ENCODE data around the gene TSPAN32.
"Not testable (repeated sequence)": the region's sequence is repeated elsewhere in the genome, so short reads cannot be mapped to it uniquely, and the experiment has no call there.

Gene TSPAN32

DNA sequence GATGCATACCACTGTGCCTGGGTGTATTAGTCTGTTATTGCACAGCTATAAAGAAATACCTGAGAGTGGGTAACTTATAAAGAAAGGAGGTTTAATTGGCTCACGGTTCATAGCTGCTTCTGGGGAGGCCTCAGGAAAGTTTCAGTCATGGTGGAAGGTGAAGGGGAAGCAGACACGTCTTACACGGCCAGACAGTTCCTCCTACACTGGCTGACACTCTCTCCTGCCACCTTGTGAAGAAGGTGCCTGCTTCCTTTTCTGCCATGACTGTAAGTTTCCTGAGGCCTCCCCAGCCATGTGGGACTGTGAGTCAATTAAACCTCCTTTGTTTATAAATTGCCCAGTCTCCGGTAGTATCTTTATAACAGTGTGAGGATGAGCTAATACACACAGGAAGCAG lies 41.7 kb downstream of the TSPAN32 start:
- DNase-seq: no peak

DNA sequence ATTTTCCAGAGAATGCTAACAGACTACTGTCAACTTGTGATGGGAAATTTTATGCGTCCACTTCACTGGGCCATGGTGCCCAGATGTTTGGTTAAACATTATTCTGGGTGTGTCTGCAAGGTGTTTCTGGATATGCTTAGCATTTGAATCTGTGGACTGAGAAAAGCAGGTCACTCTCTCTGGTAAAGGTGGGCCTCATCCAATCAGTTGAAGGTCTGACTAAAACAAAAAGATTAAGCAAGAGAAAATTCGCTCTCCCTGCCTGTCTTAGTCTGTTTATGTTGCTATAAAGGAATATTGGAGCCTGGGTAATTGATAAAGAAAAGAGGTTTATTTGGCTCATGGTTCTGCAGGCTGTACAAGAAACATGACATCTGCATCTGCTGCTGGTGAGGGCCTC lies 43.2 kb downstream of the TSPAN32 start:
- DNase-seq: no peak

DNA sequence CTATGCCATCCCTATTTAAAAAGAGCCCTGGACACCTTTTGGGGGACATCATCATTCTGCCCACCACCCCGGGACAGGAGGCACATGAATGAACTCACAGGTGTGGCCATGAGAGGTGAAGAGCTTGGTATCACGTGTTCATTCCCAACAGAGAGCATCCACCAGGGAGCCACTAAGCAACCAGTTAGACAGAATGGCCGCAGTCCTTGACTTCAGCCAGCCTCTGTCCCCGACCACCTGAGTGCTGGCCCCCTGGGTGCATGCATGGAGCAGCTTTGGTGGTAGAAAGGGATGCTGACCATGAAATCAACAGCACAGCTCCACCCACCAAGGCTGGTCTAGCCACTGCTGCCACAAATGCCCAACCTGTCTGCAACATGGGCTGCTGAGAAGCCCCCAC lies 44.2 kb downstream of the TSPAN32 start:
- no peak for DNase-seq

DNA sequence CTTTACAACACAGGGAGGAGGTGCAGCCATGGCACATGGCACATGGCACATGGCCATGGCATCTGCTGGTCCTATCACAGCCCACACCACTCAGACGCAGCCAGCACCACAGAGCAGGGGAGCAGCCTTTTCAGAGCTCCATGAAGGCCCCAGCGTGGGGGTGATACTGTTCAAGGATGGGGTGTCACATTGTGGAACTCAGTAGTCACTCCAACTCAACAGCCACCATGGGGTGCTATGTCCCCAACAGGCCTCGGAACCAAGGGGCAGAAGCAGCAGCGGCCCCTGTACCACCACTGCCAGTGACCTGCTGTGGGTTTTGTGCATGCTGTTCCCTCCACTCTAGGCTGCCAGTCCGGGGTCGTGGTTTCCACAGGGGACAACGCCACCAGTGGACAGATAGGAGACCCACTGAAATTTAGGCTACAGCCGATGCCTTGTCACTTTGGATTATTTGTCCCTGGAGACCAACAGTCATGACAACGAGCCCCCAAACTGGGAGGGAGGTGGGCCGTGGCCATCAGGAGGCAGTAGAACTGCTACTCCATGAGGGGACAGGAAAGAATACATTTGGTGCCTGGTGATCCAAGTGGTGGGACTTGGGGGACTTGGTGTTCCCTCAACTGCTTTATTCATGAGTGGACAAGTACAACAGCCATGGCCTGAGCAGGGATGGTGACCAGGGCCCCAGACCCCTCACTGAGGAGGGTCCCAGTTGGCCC lies 44.9 kb downstream of the TSPAN32 start:
- no peak for DNase-seq

DNA sequence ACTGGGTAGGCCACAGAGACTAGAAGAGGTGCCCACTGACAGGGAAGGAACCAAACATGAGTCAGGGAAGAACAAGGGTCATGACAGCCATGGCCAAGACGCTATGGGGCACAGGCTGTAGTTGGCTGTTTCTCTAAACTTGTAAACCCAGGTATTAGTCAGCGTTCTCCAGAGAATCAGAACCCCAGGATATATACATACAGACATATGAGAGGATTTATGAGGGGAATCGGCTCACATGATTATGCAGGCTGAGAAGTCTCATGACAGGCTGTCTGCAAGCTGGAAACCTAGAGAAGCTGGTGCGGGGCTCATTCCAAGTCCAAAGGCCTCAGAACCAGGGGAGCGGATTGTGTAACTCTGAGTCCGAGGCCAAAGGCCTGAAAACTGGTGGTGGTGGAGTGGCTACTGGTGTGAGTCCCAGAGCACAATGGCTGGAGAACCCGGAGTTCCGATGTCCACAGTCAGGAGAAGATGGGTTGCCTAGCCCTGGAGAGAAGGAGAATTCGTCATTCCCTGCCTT lies 45.6 kb downstream of the TSPAN32 start:
- no peak for DNase-seq

DNA sequence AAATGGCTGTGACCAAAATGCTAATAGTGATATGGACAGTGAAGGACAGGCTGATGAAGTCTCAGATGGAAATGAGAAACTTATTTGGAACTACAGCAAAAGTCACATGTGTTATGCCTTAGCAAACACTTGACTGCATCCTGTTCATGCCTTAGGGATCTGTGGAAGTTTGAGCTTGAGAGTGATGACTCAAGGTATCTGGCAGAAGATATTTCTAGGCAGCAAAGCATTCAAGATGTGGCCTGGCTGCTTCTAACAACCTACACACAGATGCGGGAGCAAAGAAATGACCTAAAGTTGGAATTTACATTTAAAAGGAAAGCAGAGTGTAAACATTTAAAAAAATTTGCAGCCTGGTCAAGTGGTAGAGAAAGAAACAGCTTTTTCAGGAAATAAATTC lies 47.2 kb downstream of the TSPAN32 start:
- no peak for DNase-seq

DNA sequence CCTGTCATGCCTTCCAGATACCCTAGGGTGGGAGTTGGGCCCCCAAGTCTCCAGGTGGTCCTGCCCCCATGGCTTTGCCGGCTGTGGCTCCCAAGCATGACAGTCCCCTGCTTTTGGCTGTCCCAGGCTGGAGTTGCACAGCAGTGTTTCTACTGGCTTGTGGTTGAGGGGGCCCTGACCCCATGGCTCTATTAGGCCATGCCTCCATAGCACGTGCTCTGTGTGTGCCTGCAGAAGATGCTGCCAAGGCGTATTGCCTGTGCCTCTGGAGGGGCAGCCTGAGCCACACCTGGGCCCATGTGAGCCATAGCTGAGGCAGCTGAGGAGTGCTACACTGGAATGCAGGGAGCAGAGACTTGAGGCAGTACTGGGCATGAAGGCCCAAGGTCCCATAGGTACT lies 49.9 kb downstream of the TSPAN32 start:
- no peak for DNase-seq

DNA sequence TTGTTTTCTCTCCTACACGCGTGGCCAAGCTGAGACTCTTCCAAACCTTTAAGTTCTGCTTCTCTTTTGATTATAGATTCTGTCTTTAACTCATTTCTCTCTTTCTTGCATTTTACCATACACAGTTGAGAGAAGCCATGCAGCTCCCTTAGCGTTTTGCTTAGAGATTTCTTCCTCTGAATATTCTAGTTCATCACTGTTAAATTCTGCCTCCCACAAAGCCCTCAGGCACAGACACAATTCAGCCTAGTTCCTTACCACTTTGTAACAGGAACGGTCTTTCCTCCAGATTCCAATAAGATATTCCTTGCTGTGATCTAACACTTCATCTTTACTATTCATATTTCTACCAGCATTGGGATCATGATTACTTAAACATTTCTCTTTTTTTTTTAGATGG lies 50.6 kb downstream of the TSPAN32 start:
- no peak for DNase-seq

DNA sequence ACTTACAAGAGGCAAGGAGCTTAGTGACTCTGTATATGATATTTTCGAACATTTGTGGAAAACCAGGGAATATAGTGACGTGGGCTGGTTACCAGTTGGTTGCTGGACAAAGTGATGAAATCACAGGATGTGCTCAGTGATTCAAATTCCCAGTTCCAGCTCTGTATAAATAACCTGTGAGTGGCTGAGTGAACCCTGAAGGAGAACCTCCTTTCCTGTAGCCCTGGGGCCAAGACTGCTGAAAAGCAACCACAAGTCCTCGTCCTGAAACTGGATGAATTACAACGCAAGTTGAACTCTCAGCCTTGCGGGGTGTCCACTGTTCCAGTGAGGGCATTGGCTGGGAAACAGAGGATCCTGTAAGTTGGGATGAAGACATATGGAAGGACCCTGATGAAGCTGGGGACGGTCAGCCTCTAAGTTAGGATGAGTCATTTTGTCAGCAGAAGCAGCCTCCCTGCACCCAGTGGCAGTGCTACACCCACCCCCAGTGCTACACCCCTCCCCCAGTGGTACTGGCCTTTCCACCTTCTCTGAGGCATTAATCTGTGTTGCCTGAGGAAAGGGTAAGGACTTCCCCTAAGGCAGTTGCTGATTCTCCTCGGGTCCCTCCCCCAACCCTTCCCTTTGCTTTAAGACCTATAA lies 53.3 kb downstream of the TSPAN32 start:
- DNase-seq: no peak

DNA sequence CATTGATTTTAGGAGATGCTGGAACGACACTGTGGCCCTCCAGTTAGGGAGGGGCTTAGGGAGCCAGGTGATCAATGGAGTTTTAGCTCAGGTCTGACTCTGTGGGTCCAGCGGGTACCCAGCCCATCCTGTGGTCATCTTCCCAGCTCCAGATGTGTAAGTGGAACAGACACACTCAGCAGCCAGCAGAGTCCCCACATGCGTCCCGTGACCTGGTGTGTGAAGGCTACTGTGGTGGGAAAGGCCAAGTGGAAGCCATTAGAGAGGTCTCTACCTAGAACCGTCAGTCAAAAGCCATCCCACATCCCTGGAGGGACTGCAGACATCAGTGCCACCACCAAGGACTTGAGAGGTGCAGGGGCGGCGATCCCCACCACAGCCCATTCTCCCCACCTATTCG lies 55.4 kb downstream of the TSPAN32 start:
- DNase-seq: no peak

DNA sequence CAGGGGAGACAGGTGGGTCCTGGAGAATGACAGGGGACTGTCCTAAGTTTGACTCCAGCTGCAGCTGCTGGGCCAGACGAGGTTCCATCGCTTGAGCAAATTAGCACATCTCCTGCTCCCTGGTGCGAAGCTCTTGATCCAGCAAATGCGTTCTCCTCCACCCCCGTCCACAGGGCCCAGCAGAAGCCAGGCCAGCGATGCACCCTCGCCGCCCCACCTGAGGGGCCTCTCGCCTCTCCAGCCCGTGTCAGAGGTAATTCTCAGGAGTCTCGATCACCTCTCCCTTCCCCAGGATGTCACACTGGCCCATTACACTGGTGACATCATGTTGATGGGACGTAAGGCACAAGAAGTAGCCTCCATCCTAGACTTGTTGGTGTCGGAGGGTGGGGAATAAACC lies 55.8 kb downstream of the TSPAN32 start:
- DNase-seq: not testable (repeated sequence)

DNA sequence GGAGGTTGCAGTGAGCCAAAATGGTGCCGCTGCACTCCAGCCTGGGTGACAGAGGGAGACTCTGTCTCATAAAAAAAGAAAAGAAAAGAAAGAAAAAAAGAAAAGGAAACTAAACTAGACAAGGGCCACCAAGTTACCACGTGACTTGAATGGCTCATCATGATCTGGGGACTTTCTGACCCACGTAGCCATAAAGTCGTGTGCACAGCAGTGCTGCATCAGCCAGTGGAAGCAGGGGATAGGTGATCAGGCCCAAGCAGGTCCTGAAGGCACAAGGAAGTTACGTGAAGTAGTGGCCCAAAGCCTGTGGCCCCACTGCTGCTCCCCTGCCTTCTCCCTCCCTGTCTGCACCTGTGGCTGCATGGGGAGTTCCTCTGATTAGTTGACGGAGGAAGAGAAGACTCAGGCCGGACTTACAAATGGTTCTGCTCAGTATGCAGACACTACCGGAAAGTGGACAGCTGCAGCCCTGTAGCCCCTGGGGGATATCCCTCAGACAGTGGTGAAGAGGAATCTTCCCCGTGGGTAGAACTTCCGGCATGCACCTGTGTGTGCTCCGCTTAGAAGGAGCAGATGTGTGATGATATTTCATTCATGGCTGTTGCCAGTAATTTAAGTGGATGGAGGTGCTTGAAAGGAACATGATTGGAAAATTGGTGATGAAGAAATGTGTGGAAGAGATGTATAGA lies 57.1 kb downstream of the TSPAN32 start:
- no peak for DNase-seq

DNA sequence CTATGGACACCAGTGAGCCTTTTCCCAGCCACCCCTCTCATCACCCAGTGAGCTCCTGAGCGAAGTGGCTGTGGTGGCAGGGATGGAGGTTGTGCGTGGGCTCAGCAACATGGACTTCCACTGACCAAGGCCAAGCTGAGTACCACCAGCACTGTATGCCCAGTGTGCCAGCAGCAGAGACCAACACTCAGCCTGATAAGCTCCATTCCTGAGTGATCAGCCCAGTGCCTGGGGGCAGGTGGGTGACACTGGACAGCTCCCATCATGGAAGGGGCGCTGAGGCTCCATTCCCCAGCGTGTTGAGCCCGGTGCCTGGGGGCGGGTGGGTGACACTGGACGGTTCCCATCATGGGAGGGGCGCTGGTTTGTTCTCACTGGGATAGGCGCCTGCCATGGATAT lies 57.7 kb downstream of the TSPAN32 start:
- DNase-seq: no peak

DNA sequence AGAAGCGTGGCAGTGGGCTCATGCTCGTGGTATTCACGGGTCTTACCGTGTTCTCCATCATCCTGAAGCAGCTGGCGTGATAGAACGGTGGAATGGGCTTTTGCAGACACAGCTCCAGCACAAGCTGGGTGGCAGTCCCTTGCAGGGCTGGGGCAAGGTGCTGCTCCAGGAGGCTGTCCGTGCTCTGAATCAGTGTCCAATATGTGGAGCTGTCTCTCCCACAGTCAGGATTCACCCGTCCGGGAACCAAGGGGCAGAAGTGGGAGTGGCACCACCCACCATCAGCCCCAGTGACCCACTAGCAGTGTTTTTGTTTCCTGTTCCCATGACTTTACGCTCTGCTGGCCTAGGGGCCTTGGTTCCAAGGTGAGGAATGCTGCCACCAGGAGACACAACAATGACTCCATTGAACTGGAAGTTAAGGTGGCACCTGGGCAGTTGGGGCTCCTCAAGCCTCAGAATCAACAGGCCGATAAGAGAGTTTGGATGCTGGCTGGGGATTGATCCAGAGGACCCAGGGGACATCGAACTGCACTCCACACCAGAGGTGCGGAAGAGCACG lies 58.3 kb downstream of the TSPAN32 start:
- no peak for DNase-seq

DNA sequence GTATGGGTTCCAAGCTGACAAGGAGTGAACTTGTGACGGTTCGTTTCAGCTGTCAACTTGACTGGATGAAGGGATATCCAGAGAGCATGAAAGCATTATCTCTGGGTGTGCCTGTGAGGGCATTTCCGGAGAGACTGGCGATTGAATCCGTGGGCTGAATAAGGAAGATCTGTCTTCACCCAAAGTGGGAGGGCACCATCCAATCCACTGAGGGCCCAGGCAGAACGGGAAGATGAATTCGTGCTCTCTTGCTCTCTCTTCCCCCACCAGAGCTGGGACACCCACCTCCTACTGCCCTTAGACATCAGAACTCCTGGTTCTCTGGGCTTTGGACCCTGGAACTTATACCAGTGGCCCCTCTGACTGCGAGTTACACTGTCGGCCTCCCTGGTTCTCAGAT lies 59.8 kb downstream of the TSPAN32 start:
- peak in 1 of 2 donors; percentile 4 for DNase-seq

DNA sequence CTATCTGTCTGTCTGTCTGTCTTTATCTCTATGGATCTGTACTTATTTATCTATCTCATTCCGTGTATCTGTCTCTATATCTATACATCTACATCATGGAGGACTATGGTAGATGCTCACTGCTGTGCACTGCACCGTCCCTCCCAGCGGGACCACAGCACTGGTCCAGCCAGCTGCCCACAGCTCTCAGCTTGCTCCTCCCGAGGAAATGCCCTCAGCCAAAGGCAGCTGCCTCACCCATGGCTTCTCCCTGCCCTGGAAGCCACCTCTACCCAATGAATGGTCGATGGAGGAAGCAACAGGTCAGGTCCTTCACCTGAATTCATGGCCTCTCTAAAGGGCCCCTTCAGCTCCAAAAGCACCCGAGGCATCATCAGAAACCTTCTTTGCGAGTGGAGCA lies 60.6 kb downstream of the TSPAN32 start:
- no peak for DNase-seq

DNA sequence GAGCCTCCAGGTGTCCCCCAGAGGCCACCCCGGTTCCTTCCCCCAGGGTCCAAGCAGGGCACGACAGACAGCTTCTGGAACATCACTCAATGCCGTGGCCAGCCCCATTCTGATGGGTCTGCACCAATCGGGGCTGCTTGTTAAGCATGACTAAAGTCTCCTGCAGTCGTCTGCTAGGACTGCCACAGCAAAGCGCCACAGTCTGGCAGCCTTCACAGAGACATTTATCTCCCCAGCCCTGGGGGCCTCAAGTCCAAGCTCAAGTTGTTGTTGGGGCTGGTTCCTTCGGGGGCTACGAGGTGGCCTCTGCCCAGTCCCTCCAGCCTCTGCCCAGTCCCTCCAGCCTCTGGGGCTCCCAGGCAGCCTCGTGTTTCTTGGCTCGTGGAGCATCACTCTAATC lies 61.3 kb downstream of the TSPAN32 start:
- peak in 1 of 2 donors; percentile 6 for DNase-seq

DNA sequence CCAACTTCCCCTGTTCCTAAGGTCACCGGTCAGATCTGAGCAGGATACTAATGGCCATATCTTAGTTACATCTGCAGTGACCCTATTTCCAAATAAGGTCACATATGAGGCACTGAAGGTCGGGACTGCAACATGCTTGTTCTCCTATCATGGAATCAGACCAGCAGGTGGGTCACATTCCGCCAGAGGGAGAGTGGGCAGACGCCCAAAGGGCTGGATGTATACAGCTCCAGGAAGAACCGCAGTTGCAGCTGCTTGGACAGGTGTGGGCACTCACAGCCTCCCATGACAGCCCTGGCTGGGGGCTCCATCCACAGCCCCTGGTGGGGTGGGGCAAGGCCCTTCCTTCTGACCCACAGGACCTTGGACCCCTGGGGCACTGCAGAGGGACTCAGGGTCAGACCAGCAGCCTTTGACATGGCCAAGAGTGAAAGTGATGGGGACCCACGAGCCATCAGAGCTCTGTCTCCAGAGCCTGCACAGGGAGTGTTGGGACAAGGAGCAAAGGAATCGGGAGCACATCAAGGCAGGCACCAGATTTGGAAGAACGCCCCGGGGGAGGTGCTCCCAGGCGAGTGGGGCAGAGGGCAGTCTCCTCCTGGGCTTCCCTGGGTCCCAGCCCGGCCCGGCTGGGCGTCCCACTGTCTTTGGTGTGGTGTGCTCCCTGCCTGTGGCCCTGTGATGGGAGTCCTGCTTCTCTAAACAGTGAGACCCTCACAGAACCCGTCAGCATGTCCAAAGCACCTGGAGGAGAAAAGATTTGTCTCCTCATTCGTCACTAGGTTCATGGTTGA lies 62.0 kb downstream of the TSPAN32 start:
- no peak for DNase-seq

DNA sequence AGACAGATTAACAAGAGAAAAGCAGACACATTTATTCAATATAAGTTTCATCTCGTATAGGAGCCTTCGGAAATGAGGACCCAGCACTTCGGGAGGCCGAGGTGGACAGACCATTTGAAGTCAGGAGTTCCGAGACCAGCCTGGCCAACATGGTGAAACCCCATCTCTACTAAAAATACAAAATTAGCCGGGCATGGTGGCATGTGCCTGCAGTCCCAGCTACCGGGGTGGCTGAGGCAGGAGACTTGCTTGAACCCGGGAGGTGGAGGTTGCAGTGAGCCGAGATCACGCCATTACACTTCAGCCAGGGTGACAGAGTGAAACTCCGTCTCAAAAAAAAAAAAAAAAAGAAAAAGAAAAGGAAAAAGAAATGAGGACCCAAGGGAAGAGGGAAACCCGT lies 62.6 kb downstream of the TSPAN32 start:
- not testable (repeated sequence) for DNase-seq

DNA sequence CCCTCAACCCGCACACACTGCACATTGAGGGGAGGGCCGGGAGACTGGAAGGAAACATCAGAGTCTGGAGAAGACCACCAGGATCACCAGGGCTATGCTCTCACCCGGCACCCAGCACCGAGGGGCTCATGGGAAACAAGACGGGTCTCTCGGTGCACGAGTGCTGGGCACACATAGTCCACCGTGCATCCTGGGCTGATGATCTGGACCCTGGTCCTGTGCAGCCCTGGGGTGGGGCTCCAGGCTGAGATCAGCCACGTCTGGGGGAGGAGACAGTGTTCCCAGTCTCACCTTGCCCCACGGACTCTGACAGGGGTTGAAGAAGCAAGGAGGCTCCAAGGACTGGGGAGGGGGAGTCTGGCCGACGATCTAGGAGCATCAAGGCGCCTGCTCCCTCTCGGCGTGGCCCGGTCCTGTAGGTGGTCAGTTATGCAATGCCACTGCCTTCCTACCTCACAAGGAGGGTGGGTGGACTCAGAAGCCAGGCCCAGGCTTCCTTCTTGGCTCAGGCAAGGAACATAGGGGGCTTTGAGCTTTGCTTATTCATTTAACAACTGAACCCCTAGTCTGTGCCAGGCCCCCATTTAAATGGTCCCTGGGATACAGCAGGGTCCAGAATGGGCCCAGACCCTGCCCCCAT lies 63.9 kb downstream of the TSPAN32 start:
- DNase-seq: no peak

DNA sequence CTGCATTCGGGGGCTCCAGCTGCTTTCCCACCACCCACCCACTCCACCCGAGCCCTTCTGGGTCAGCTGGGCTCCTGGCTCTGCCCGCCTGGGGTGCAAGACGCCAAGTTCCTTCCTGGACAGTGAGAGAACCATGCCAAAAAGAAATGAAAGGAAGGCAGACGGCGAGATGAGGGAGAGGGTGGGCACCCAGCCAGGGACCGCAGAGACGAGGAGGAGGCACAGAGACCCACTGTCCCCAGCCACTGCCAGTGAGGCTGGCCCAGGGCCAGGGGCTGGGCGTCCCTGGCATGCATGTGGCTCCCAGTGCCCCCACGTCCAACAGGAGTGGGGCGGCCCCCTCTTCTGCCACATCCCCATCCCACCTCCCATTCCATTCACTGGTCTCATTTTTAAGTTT lies 64.5 kb downstream of the TSPAN32 start:
- no peak for DNase-seq

DNA sequence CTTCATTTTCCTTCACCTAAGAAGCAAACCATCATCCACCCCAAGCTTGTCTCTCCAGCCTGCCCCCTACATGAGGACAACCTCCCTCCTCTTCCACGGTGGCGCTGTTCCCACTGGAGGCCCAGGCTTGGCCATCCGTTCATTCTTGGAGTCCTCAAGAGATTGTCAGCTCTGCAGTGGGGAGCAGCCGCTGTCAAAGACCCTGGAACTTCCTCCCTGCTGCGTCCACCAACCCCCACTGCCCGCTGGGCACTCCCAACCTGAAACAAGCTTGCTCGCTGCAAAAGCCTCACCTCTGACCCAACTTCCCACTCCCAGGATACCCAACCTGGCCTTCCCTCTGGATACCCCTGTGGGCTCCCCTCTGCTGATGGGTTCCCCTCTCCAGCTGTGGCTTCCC lies 64.9 kb downstream of the TSPAN32 start:
- no peak for DNase-seq

All from CD4-positive, alpha-beta T cell treated with Interleukin-4 for 1 hour (primary cell).